GM23338 (cell line): ENCODE measurements around the gene MICAL2. TPM values are rescaled to one million over a fixed set of nuclear protein-coding genes. Genes with fewer than 3 reads are reported as not detected.

Experiments
- ATAC-seq: fragments of 200-7000 bp; cut with Tn5 transposase; 3 replicates; pipeline ENCODE4 v1.9.1; 2020
- DNase-seq: peaks from one replicate; pipeline ENCODE4 v3.0.0-alpha.2; 2015; ENCODE audit warnings: low spot score
- H2AFZ ChIP-seq: fragments of 200-600 bp; sonication (generic); 2 replicates; pipeline ENCODE4 v1.8.0; 2016; ENCODE audit warnings: antibody characterized with exemption, mild to moderate bottlenecking, moderate library complexity
- H3F3A ChIP-seq: fragments of 200-600 bp; sonication (generic); replicated peaks from 2 replicates; pipeline ENCODE4 v1.8.0; 2017; ENCODE audit warnings: antibody characterized with exemption, mixed run types, low read depth
- H3K27ac ChIP-seq: fragments of 200-600 bp; sonication (generic); 2 replicates; pipeline ENCODE4 v1.6.1; 2016; ENCODE audit warnings: low read depth
- H3K27me3 ChIP-seq: fragments of 200-600 bp; sonication (generic); 2 replicates; pipeline ENCODE4 v1.8.0; 2016; ENCODE audit warnings: mild to moderate bottlenecking, mixed run types, moderate library complexity; ENCODE audit not compliant: insufficient read depth
- H3K36me3 ChIP-seq: fragments of 200-600 bp; sonication (generic); 2 replicates; pipeline ENCODE4 v1.8.0; 2016; ENCODE audit warnings: mild to moderate bottlenecking; ENCODE audit not compliant: insufficient read depth
- H3K4me1 ChIP-seq: fragments of 200-600 bp; sonication (generic); 2 replicates; pipeline ENCODE4 v1.8.0; 2016; ENCODE audit warnings: mild to moderate bottlenecking, moderate library complexity; ENCODE audit not compliant: insufficient read depth
- H3K4me2 ChIP-seq: fragments of 200-600 bp; sonication (generic); 2 replicates; pipeline ENCODE4 v1.7.1; 2017; ENCODE audit warnings: mixed run types
- H3K4me3 ChIP-seq: fragments of 200-600 bp; sonication (generic); 2 replicates; pipeline ENCODE4 v1.6.1; 2016; ENCODE audit warnings: mixed run types
- H3K79me2 ChIP-seq: fragments of 200-600 bp; sonication (generic); replicated peaks from 2 replicates; pipeline ENCODE4 v1.8.0; 2017; ENCODE audit warnings: mild to moderate bottlenecking; ENCODE audit not compliant: insufficient read depth
- H3K9me2 ChIP-seq: fragments of 200-600 bp; sonication (generic); 2 replicates; pipeline ENCODE4 v1.8.0; 2017; ENCODE audit not compliant: insufficient read depth
- H4K20me1 ChIP-seq: fragments of 200-600 bp; sonication (generic); replicated peaks from 2 replicates; pipeline ENCODE4 v1.8.0; 2017; ENCODE audit warnings: mild to moderate bottlenecking; ENCODE audit not compliant: insufficient read depth
- H3K27ac Mint-ChIP-seq: 2 replicates; pipeline ENCODE4 v1.8.0; 2020; ENCODE audit warnings: inconsistent platforms, mild to moderate bottlenecking, moderate library complexity, mixed read lengths
- H3K27me3 Mint-ChIP-seq: 3 replicates; pipeline ENCODE4 v1.8.0; 2022; ENCODE audit warnings: low read depth, mild to moderate bottlenecking, moderate library complexity, mixed read lengths, inconsistent platforms; ENCODE audit not compliant: insufficient read depth, poor library complexity
- H3K36me3 Mint-ChIP-seq: 3 replicates; pipeline ENCODE4 v1.8.0; 2021; ENCODE audit warnings: low read depth, mild to moderate bottlenecking, inconsistent platforms, moderate library complexity, mixed read lengths
- H3K4me1 Mint-ChIP-seq: 3 replicates; pipeline ENCODE4 v1.8.0; 2020; ENCODE audit warnings: mild to moderate bottlenecking, inconsistent platforms, mixed read lengths
- H3K4me3 Mint-ChIP-seq: 3 replicates; pipeline ENCODE4 v1.8.0; 2021; ENCODE audit warnings: moderate library complexity, mild to moderate bottlenecking, inconsistent platforms, mixed read lengths
- H3K9me3 Mint-ChIP-seq: 3 replicates; pipeline ENCODE4 v1.8.0; 2020; ENCODE audit warnings: moderate library complexity, mild to moderate bottlenecking, inconsistent platforms, mixed read lengths
- CREB1 ChIP-seq: fragments of 250-450 bp; sonication (Bioruptor Pico); IDR thresholded peaks from 2 replicates; pipeline ENCODE4 v1.5.0; 2020; ENCODE audit warnings: low read depth, mild to moderate bottlenecking, moderate library complexity
- CTCF ChIP-seq, 2 experiments: fragments of 200-600 bp in 1 of 2; sonication (generic) in 1 of 2; conservative IDR thresholded peaks; 2 replicates each; pipeline versions ENCODE4 v1.5.1 to v1.6.1; 2016 to 2017; ENCODE audit warnings: antibody characterized with exemption in 2 of 2, low read depth in 2 of 2, mild to moderate bottlenecking in 2 of 2, moderate library complexity in 1 of 2
- ETS1 ChIP-seq: IDR thresholded peaks from 2 replicates; pipeline ENCODE4 v1.6.1; 2016; ENCODE audit warnings: antibody characterized with exemption
- EZH2 ChIP-seq: fragments of 200-600 bp; sonication (generic); IDR thresholded peaks from one replicate; pipeline ENCODE4 v1.8.0; 2017; ENCODE audit warnings: antibody characterized with exemption, mild to moderate bottlenecking, low read depth; ENCODE audit not compliant: unreplicated experiment
- EZH2phosphoT487 ChIP-seq: fragments of 200-600 bp; sonication (generic); IDR thresholded peaks from one replicate; pipeline ENCODE4 v1.8.1; 2018; ENCODE audit warnings: antibody characterized with exemption; ENCODE audit not compliant: unreplicated experiment
- JUNB ChIP-seq: IDR thresholded peaks from one replicate; pipeline ENCODE4 v1.6.1; 2016; ENCODE audit warnings: antibody characterized with exemption; ENCODE audit not compliant: unreplicated experiment
- NANOG ChIP-seq: IDR thresholded peaks from 2 replicates; pipeline ENCODE4 v1.6.1; 2016; ENCODE audit warnings: antibody characterized with exemption, borderline replicate concordance
- POLR2AphosphoS5 ChIP-seq: IDR thresholded peaks from 2 replicates; pipeline ENCODE4 v1.6.1; 2016; ENCODE audit warnings: antibody characterized with exemption, low read depth
- REST ChIP-seq: IDR thresholded peaks from one replicate; pipeline ENCODE4 v1.6.1; 2018; ENCODE audit warnings: antibody characterized with exemption; ENCODE audit not compliant: unreplicated experiment
- STAT1 ChIP-seq: IDR thresholded peaks from one replicate; pipeline ENCODE4 v1.6.1; 2016; ENCODE audit warnings: antibody characterized with exemption; ENCODE audit not compliant: unreplicated experiment
- ZNF114 ChIP-seq: fragments of 250-450 bp; sonication (Bioruptor Pico); IDR thresholded peaks from 2 replicates; pipeline ENCODE4 v1.5.0; 2020; ENCODE audit warnings: mild to moderate bottlenecking, moderate library complexity
- ZNF331 ChIP-seq: fragments of 250-450 bp; sonication (Bioruptor Pico); IDR thresholded peaks from 2 replicates; pipeline ENCODE4 v1.5.0; 2020; ENCODE audit warnings: low read depth, mild to moderate bottlenecking, moderate library complexity
- ZNF462 ChIP-seq: fragments of 250-450 bp; sonication (Bioruptor Pico); IDR thresholded peaks from 2 replicates; pipeline ENCODE4 v1.5.0; 2020; ENCODE audit warnings: mild to moderate bottlenecking, moderate library complexity
- polyA plus RNA-seq: library from polyadenylated mRNA; unstranded; fragments of >200 nt; fragmentation: Nextera tagmentation; extraction: Ambion mirVana; gene quantifications from 2 replicates; pipeline ENCODE4 v1.2.1, GENCODE V29; 2016
- total RNA-seq: library from RNA; depleted of rRNA; stranded (reverse); fragments of >200 nt; shearing (Covaris generic); gene quantifications from 2 replicates; pipeline ENCODE4 v1.2.3, GENCODE V29; 2014

The MICAL2 gene
- total and polyA plus RNA-seq, 2 experiments from 2014 or later = 0.66 to 1.4 TPM

GRCh38 chr11:12158909-12159308 lies 48.5 kb downstream of the MICAL2 start:
- H4K20me1 ChIP-seq = no peaks in the 10 kb centered on the region
- no peak overlapping the region for H2AFZ ChIP-seq
- no peaks in the 10 kb centered on the region for H3K4me1 ChIP-seq
- H3K36me3 ChIP-seq = no peaks in the 10 kb centered on the region
- peaks cover 4% of the 10 kb centered on the region for H3K27me3 Mint-ChIP-seq
- DNase-seq (no peak), ATAC-seq (no peak)
- no peaks in the 10 kb centered on the region for H3K79me2 ChIP-seq
- H3K27ac ChIP-seq = no peak overlapping the region
- H3K4me2 ChIP-seq = no peak overlapping the region
- H3K9me2 ChIP-seq = no peaks in the 10 kb centered on the region
- no peaks in the 10 kb centered on the region for H3K36me3 Mint-ChIP-seq
- H3K4me1 Mint-ChIP-seq = no peaks in the 10 kb centered on the region; the same call in 1 of the 3 replicates
- H3K27me3 ChIP-seq = no peaks in the 10 kb centered on the region
- H3K27ac Mint-ChIP-seq = no peak overlapping the region
- H3F3A ChIP-seq = no peaks in the 10 kb centered on the region
- no peak overlapping the region for H3K4me3 ChIP-seq
- H3K9me3 Mint-ChIP-seq = no peaks in the 10 kb centered on the region
- H3K4me3 Mint-ChIP-seq = no peak overlapping the region
- no peak for TF ChIP-seq ETS1
- no peak for TF ChIP-seq CTCF (conservative IDR thresholded peaks at IDR 0.05; ENCODE audit: low read depth in 2 of 2)
- no peak for TF ChIP-seq ZNF462
- no peak for TF ChIP-seq ZNF331 (CRISPR knock-in tag)
- TF ChIP-seq STAT1 = no peak
- no peak for TF ChIP-seq REST
- TF ChIP-seq POLR2AphosphoS5 = no peak
- no peak for TF ChIP-seq ZNF114 (CRISPR knock-in tag)
- TF ChIP-seq EZH2phosphoT487 = no peak
- no peak for TF ChIP-seq JUNB
- TF ChIP-seq NANOG = no peak
- no peak for TF ChIP-seq CREB1 (CRISPR knock-in tag)
- no peak for TF ChIP-seq EZH2
